Panc1 (cell line): ENCODE data around the gene GLUL. TPM values are rescaled to one million over a fixed set of nuclear protein-coding genes. Genes with fewer than 3 reads are reported as not detected.

Source experiments
- ATAC-seq: fragments of 200-7000 bp; cut with Tn5 transposase; 2 replicates; pipeline ENCODE4 v1.9.1; 2020; ENCODE audit warnings: mild to moderate bottlenecking, moderate library complexity
- BruUV-seq: library from RNA; stranded (reverse); fragments of 400-500 nt; replicated peaks from 2 replicates; lab custom pipeline; 2021; lab: Mats Ljungman, UMichigan
- CTCF ChIA-PET: fragments of 300-600 bp; sonication (Branson Sonifier 250); formaldehyde crosslinking; loops from one replicate; lab custom pipeline; 2022; ENCODE audit warnings: antibody characterized with exemption; lab: Charles Lee
- POLR2A ChIA-PET: fragments of 300-600 bp; sonication (Branson Sonifier 250); formaldehyde crosslinking; loops from one replicate; lab custom pipeline; 2022; ENCODE audit warnings: antibody characterized with exemption; lab: Charles Lee
- DNase-seq: peaks from one replicate; pipeline ENCODE4 v3.0.0-alpha.2; 2010; ENCODE audit warnings: low read depth, low spot score
- H3K27ac ChIP-seq: 2 replicates; pipeline ENCODE4 v1.5.1; 2011; ENCODE audit warnings: mild to moderate bottlenecking, low read length, inconsistent platforms
- H3K27me3 ChIP-seq: fragments of 200-500 bp; sonication (Bioruptor generic); 2 replicates; pipeline ENCODE4 v1.6.0; 2014; ENCODE audit warnings: low read length, inconsistent platforms; ENCODE audit not compliant: control insufficient read depth, insufficient read depth
- H3K36me3 ChIP-seq: fragments of 200-500 bp; sonication (Bioruptor generic); 2 replicates; pipeline ENCODE4 v1.5.1; 2014; ENCODE audit warnings: inconsistent platforms, mild to moderate bottlenecking, low read length, moderate library complexity; ENCODE audit not compliant: control insufficient read depth, insufficient read depth
- H3K4me1 ChIP-seq: 2 replicates; pipeline ENCODE4 v1.5.1; 2011; ENCODE audit warnings: inconsistent platforms, mild to moderate bottlenecking, low read length, moderate library complexity; ENCODE audit not compliant: control insufficient read depth, insufficient read depth
- H3K4me3 ChIP-seq, 2 experiments: 2 replicates each; pipeline ENCODE4 v1.5.1; 2011 to 2012; ENCODE audit warnings: low read depth in 2 of 2, low read length in 2 of 2, mild to moderate bottlenecking in 2 of 2, inconsistent platforms in 1 of 2, moderate library complexity in 1 of 2
- H3K9me3 ChIP-seq: fragments of 200-500 bp; sonication (Bioruptor generic); 2 replicates; pipeline ENCODE4 v1.5.1; 2014; ENCODE audit warnings: low read depth, mild to moderate bottlenecking, inconsistent platforms, low read length, moderate library complexity; ENCODE audit not compliant: control insufficient read depth, insufficient read depth
- POLR2AphosphoS5 ChIP-seq: IDR thresholded peaks from 2 replicates; pipeline ENCODE4 v1.6.1; 2012; ENCODE audit warnings: mild to moderate bottlenecking, low read depth, low read length, moderate library complexity
- REST ChIP-seq, 2 experiments: IDR thresholded peaks; 2 replicates each; pipeline ENCODE4 v1.6.1; 2011 to 2012; ENCODE audit warnings: low read depth in 2 of 2, control low read depth in 1 of 2, low read length in 1 of 2, mild to moderate bottlenecking in 1 of 2, moderate library complexity in 1 of 2; ENCODE audit not compliant: insufficient read depth in 1 of 2
- SIN3A ChIP-seq: IDR thresholded peaks from 2 replicates; pipeline ENCODE4 v1.6.1; 2012; ENCODE audit warnings: low read depth, mild to moderate bottlenecking, low read length, moderate library complexity, borderline replicate concordance; ENCODE audit not compliant: insufficient read depth
- TCF7L2 ChIP-seq: IDR thresholded peaks from 2 replicates; pipeline ENCODE4 v1.6.1; 2011; ENCODE audit warnings: mild to moderate bottlenecking, low read depth, low read length, inconsistent platforms
- in situ Hi-C: cut with HindIII; loops from 2 replicates; pipeline ENCODE4 v1.10.0; 2016; ENCODE audit warnings: low sequenced_read_pairs, low pct_unique_long_range_greater_than_20kb
- intact Hi-C: fragments of 100-400 bp; cut with micrococcal nuclease; formaldehyde crosslinking; loops from one replicate; pipeline ENCODE4 v1.10.0; 2022; ENCODE audit not compliant: unreplicated experiment
- total RNA-seq: library from RNA; stranded (reverse); gene quantifications from one replicate; pipeline ENCODE4 v1.2.1, GENCODE V29; 2021; ENCODE audit not compliant: unreplicated experiment
- TF ChIP-seq, protein P1 (sequence below): fragments of 450-650 bp; IDR thresholded peaks from 2 replicates; pipeline ENCODE4 v1.5.1; 2017; ENCODE audit warnings: mild to moderate bottlenecking

The GLUL gene
- total RNA-seq, 1 experiment from 2014 or later = 55.2 TPM

DNA sequence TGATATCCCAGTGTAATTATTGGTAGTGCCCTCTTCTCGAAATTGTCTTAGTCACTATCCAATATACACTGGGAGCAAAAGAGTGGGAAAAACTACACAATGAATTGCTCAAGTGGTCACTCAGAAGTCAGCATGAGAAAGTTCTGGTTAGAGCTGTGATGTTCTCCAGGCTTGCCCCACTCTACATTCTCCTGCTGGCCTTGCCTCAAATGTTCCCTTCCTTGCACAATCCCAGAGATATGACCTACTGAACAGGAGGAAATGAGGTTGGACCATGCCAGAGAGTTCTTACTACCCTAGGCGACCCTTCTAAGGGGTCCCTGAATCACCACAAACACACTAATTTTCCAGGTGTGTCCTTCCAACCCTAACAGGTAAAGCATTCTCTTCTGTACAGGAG is 40.8 kb downstream of the GLUL start:
- no peak overlapping the region for H3K27ac ChIP-seq
- no peak for DNase-seq
- ATAC-seq = no peak
- ChIA-PET CTCF (no interaction called here), POLR2A (no interaction called here)
- no peaks in the 10 kb centered on the region; the same call in 1 of the 2 replicates for H3K27me3 ChIP-seq
- no peaks in the 10 kb centered on the region for H3K36me3 ChIP-seq
- H3K4me3 ChIP-seq = no peak overlapping the region
- no TSS peak for BruUV-seq
- H3K4me1 ChIP-seq = no peaks in the 10 kb centered on the region
- in situ Hi-C loops (no loop called here), intact Hi-C loops (no loop called here)
- TF ChIP-seq POLR2AphosphoS5 = no peak
- no peak for TF ChIP-seq TCF7L2
- TF ChIP-seq SIN3A = no peak
- TF ChIP-seq REST (IDR thresholded peaks at IDR 0.05; ENCODE audit: insufficient read depth in 1 of 2, low read depth in 2 of 2, low read length in 1 of 2) = no peak
- TF ChIP-seq, protein P1, sequence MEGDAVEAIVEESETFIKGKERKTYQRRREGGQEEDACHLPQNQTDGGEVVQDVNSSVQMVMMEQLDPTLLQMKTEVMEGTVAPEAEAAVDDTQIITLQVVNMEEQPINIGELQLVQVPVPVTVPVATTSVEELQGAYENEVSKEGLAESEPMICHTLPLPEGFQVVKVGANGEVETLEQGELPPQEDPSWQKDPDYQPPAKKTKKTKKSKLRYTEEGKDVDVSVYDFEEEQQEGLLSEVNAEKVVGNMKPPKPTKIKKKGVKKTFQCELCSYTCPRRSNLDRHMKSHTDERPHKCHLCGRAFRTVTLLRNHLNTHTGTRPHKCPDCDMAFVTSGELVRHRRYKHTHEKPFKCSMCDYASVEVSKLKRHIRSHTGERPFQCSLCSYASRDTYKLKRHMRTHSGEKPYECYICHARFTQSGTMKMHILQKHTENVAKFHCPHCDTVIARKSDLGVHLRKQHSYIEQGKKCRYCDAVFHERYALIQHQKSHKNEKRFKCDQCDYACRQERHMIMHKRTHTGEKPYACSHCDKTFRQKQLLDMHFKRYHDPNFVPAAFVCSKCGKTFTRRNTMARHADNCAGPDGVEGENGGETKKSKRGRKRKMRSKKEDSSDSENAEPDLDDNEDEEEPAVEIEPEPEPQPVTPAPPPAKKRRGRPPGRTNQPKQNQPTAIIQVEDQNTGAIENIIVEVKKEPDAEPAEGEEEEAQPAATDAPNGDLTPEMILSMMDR = no peak
- H3K9me3 ChIP-seq = no peaks in the 10 kb centered on the region

DNA sequence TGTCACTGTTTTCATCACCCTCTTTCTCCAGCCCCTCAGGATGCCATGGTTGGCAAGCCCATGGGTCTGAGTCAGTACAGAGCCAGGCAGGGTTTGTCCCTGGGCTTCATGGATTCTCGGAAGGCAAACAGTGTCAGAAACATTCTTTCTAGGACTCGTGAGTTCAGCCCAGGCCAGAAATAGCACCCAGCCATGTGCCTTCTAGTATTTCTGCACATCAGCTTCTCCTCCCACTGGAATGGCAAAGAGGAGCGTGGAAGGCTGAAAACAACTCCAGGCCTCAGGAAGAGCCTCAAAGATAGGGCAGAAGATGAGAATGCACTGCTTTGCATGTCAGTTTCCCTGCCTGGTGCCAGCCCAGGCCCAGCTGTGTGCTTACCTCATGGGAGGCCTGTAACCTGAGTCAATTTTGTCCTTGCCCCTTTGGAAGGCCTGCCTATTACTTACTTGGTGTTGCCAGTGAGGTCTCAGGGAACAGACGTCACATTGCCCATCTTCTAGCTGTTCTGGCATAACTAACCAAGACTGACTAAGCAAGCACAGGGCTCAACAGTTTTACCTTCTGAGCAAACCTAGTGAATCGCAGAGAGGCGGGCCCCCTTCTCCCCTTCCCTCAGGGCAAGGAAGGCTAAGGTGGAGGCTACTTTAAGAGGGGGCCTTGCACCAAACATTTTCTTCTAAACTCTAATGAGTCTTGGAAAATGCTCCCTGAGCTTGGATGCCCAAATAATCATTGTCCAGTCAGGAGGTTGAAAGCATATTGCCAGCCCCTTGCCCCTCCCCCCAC is 42.4 kb downstream of the GLUL start:
- BruUV-seq = no TSS peak
- DNase-seq (no peak), ATAC-seq (no peak)
- ChIA-PET POLR2A (no interaction called here), CTCF (no interaction called here)
- no peak overlapping the region for H3K27ac ChIP-seq
- TF ChIP-seq TCF7L2 = no peak
- TF ChIP-seq REST (IDR thresholded peaks at IDR 0.05; ENCODE audit: insufficient read depth in 1 of 2, low read depth in 2 of 2, low read length in 1 of 2) = no peak
- no peak for TF ChIP-seq SIN3A
- TF ChIP-seq POLR2AphosphoS5 = no peak
- TF ChIP-seq, protein P1 = no peak
- intact Hi-C loops = no loop called here
- no peaks in the 10 kb centered on the region for H3K36me3 ChIP-seq
- in situ Hi-C loops = no loop called here
- no peak overlapping the region for H3K4me3 ChIP-seq
- H3K9me3 ChIP-seq = no peaks in the 10 kb centered on the region
- no peaks in the 10 kb centered on the region for H3K27me3 ChIP-seq
- H3K4me1 ChIP-seq = no peaks in the 10 kb centered on the region
